HG03521 (cell line): ENCODE measurements around the gene DTD2.

Experiments
- ATAC-seq: cut with Tn5 transposase; IDR thresholded peaks from one replicate; pipeline ENCODE4 v1.9.1; 2021; ENCODE audit warnings: mild to moderate bottlenecking, moderate library complexity; ENCODE audit not compliant: unreplicated experiment

DTD2 gene

GRCh38 chr14:31408421-31408820 is 48.9 kb downstream of the DTD2 start:
- no peak for ATAC-seq

- ATAC-seq: no peak
Observed at GRCh38 chr14:31405599-31406232, 51.6 kb downstream of the DTD2 start.

DNA sequence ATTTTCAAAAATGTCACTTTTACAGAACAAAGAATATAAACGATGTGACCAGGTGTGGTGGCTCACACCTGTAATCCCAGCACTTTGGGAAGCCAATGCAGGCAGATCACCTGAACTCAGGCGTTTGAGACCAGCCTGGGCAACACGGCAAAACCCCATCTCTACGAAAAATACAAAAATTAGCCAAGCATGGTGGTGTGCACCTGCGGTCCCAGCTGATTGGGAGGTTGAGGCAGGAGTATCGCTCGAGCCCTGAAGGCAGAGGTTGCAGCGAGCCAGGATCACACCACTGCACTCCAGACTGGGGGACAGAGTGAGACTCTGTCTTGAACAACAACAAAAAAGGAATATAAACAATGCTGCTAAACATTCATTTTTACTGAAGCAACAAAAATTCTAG is 52.2 kb downstream of the DTD2 start:
- ATAC-seq: no peak

GRCh38 chr14:31403707-31404106 is 53.6 kb downstream of the DTD2 start:
- no peak for ATAC-seq

DNA sequence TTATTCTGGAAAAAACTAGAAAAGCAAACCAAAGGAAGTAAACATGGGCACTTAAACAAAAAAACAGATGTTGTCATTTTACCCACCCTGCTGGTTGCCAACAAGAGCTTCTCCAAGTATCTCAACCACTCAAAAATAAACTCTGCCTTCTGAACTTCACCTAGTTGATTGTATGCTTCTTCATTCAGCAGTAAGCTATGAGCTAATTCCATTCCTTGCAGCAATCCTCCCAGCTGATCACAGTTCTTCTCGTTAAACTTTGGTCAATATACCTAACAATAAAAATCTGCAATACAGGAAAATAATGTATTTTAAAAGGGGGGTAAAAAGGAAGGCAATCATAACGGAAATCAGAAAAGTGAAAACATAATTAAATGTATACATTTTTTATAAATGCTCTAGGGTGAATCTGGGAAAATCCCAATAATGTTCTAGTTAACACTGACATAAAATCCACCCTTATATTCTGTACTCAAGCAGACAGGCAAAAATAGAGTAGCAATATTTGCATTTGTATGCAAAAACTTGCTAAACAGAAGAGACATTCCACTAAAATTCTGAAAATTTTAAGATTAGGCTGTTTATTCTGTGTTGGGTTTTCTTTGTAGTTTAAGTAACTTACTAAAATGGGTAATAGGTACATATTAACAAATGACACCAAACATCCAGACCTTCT is 54.4 kb downstream of the DTD2 start:
- ATAC-seq: no peak

DNA sequence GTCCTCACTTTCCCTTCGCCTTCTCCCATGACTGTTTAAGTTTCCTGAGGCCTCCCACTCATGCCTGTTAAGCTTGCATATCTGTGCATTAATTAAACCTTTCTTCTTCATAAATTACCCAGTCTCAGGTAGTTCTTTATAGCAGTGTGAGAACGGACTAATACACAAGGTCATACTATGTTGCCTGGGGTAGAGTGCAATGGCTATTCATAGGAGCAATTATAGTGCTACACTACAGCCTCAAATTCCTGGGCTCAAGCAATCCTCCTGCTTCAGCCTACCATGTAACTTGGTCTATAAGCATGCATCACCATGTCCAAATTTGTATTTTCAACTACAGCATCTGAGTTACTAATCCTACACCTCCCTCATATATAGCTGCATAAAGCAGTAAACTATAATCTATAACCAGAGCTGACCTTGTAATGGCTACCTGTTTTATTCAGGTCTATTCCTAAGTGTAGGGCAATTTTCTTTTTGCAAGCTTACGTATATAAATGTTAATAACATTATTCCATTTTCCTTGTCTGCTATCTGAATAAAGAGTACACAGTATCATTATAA is 55.9 kb downstream of the DTD2 start:
- ATAC-seq: no peak

GRCh38 chr14:31400031-31400638 is 57.2 kb downstream of the DTD2 start:
- ATAC-seq: no peak
